Activated CD8-positive, alpha-beta memory T cell treated with anti-CD3 and anti-CD28 coated beads for 36 hours (primary cell): ENCODE measurements around the gene USP37. TPM values are rescaled to one million over a fixed set of nuclear protein-coding genes. Genes with fewer than 3 reads are reported as not detected.

Experiments used
- CTCF ChIA-PET: fragments of 350-600 bp; sonication (Branson Sonifier 250); formaldehyde crosslinking; loops from one replicate; lab custom pipeline; 2021; ENCODE audit warnings: antibody characterized with exemption; lab: Charles Lee
- POLR2A ChIA-PET: fragments of 350-600 bp; sonication (Branson Sonifier 250); formaldehyde crosslinking; loops from one replicate; lab custom pipeline; 2021; ENCODE audit warnings: antibody characterized with exemption; lab: Charles Lee
- total RNA-seq, 2 experiments: library from RNA; stranded (reverse); gene quantifications; one replicate each; pipeline ENCODE4 v1.2.3, GENCODE V29; 2021

The USP37 gene
- total RNA-seq, 2 experiments from 2014 or later = 30.7 to 33.2 TPM

- ChIA-PET CTCF (interaction anchor here (0.7 kb wide), 1 partner anchor 182 kb away, joined by 4 read pairs; no protein-coding TSS in a partner anchor), POLR2A (interaction anchor here (0.7 kb wide), 1 partner anchor 42 kb away, joined by 5 read pairs; no protein-coding TSS in a partner anchor)
These were observed 62.3 kb downstream of the USP37 start for GRCh38 chr2:218505754-218506371.

- CTCF ChIA-PET = no interaction called here
- POLR2A ChIA-PET = no interaction called here
These were observed 66.5 kb downstream of the USP37 start for GRCh38 chr2:218501665-218502064.

GRCh38 chr2:218500501-218501060 is 67.6 kb downstream of the USP37 start:
- CTCF ChIA-PET = no interaction called here

GRCh38 chr2:218485986-218486667 is 82.0 kb downstream of the USP37 start:
- CTCF ChIA-PET = no interaction called here
- POLR2A ChIA-PET = no interaction called here

More at GRCh38 chr2:218500501-218501060, 67.6 kb downstream of the USP37 start:
- POLR2A ChIA-PET = no interaction called here

- ChIA-PET POLR2A (no interaction called here), CTCF (interaction anchor here (0.6 kb wide), 1 partner anchor 36 kb away, joined by 3 read pairs; no protein-coding TSS in a partner anchor)
These were observed 85.5 kb downstream of the USP37 start for GRCh38 chr2:218482651-218483050.

- CTCF ChIA-PET = no interaction called here
- POLR2A ChIA-PET = interaction anchor here (0.6 kb wide), 1 partner anchor 249 kb away, joined by 4 read pairs; no protein-coding TSS in a partner anchor
These were observed 88.6 kb downstream of the USP37 start for GRCh38 chr2:218479595-218479994.

- POLR2A ChIA-PET = interaction anchor here (0.5 kb wide), 1 partner anchor 774 kb away, joined by 6 read pairs; the partner anchor contains the start of gene TUBA4B
- CTCF ChIA-PET = no interaction called here
These were observed 89.6 kb downstream of the USP37 start for GRCh38 chr2:218478544-218478943.

GRCh38 chr2:218477247-218477646 is 90.9 kb downstream of the USP37 start:
- ChIA-PET POLR2A (no interaction called here), CTCF (no interaction called here)

GRCh38 chr2:218476676-218477075 is 91.5 kb downstream of the USP37 start:
- CTCF ChIA-PET = no interaction called here
- POLR2A ChIA-PET = no interaction called here

- ChIA-PET POLR2A (no interaction called here), CTCF (interaction anchor here (1.5 kb wide), 1 partner anchor 12 kb away, joined by 3 read pairs; no protein-coding TSS in a partner anchor)
These were observed 93.6 kb downstream of the USP37 start for GRCh38 chr2:218474527-218474926.

GRCh38 chr2:218472988-218473387 is 95.2 kb downstream of the USP37 start:
- ChIA-PET CTCF (no interaction called here), POLR2A (no interaction called here)

- POLR2A ChIA-PET = no interaction called here
- CTCF ChIA-PET = no interaction called here
These were observed 96.2 kb downstream of the USP37 start for GRCh38 chr2:218471982-218472381.

GRCh38 chr2:218471036-218471435 is 97.1 kb downstream of the USP37 start:
- ChIA-PET CTCF (no interaction called here), POLR2A (no interaction called here)

GRCh38 chr2:218470448-218470847 is 97.7 kb downstream of the USP37 start:
- CTCF ChIA-PET = no interaction called here
- POLR2A ChIA-PET = no interaction called here

- ChIA-PET CTCF (interaction anchor here (1.3 kb wide), 1 partner anchor 164 kb away, joined by 4 read pairs; no protein-coding TSS in a partner anchor), POLR2A (no interaction called here)
These were observed 102.0 kb downstream of the USP37 start for GRCh38 chr2:218465987-218466633.

GRCh38 chr2:218458598-218458997 is 109.6 kb downstream of the USP37 start:
- POLR2A ChIA-PET = no interaction called here
- CTCF ChIA-PET = no interaction called here

- ChIA-PET POLR2A (no interaction called here), CTCF (interaction anchor here (1.0 kb wide), 1 partner anchor 11 kb away, joined by 3 read pairs; no protein-coding TSS in a partner anchor)
These were observed 111.3 kb downstream of the USP37 start for GRCh38 chr2:218456849-218457248.

GRCh38 chr2:218452079-218452478 is 116.1 kb downstream of the USP37 start:
- CTCF ChIA-PET = no interaction called here
- POLR2A ChIA-PET = no interaction called here

GRCh38 chr2:218448934-218449333 is 119.2 kb downstream of the USP37 start:
- ChIA-PET POLR2A (no interaction called here), CTCF (no interaction called here)

- POLR2A ChIA-PET = no interaction called here
- CTCF ChIA-PET = interaction anchor here (0.7 to 0.9 kb wide), 3 partner anchors 16 to 35 kb away, joined by 3 to 4 read pairs (median 3); no protein-coding TSS in a partner anchor
These were observed 121.1 kb downstream of the USP37 start for GRCh38 chr2:218447072-218447471.
